Activated CD8-positive, alpha-beta memory T cell treated with anti-CD3 and anti-CD28 coated beads, Interleukin-2, amount 10 ng/mL, durations not matched to agents 7 days and 5 days (primary cell): ENCODE measurements around the gene PLCB1. TPM values are rescaled to one million over a fixed set of nuclear protein-coding genes. Genes with fewer than 3 reads are reported as not detected.

Experiments used
- ATAC-seq: fragments of 150-1000 bp; cut with Tn5 transposase; one replicate; pipeline ENCODE4 v1.10.0; 2021; ENCODE audit warnings: moderate library complexity
- CTCF ChIA-PET: fragments of 350-600 bp; sonication (Branson Sonifier 250); formaldehyde crosslinking; loops from one replicate; lab custom pipeline; 2021; ENCODE audit warnings: antibody characterized with exemption; lab: Charles Lee
- DNase-seq: peaks from one replicate; pipeline ENCODE4 v3.0.0-alpha.2; 2020
- H3K27ac Mint-ChIP-seq: one replicate; pipeline ENCODE4 v1.8.0; 2021; ENCODE audit warnings: mild to moderate bottlenecking, mixed read lengths
- H3K27me3 Mint-ChIP-seq: one replicate; pipeline ENCODE4 v1.8.0; 2021; ENCODE audit warnings: mixed read lengths
- H3K36me3 Mint-ChIP-seq: one replicate; pipeline ENCODE4 v1.8.0; 2021; ENCODE audit warnings: mild to moderate bottlenecking, mixed read lengths
- H3K4me1 Mint-ChIP-seq: one replicate; pipeline ENCODE4 v1.8.0; 2021; ENCODE audit warnings: mixed read lengths
- H3K4me3 Mint-ChIP-seq: one replicate; pipeline ENCODE4 v1.8.0; 2021; ENCODE audit warnings: mild to moderate bottlenecking, moderate library complexity, mixed read lengths
- H3K9me3 Mint-ChIP-seq: one replicate; pipeline ENCODE4 v1.8.0; 2022; ENCODE audit warnings: low read depth, mixed read lengths
- total RNA-seq, 2 experiments: library from RNA; stranded (reverse); gene quantifications; one replicate each; pipeline ENCODE4 v1.2.3, GENCODE V29; 2021

The PLCB1 gene
- total RNA-seq, 2 experiments from 2014 or later, result 2.4 to 3.2 TPM

- H3K27ac Mint-ChIP-seq, result no peak overlapping the region
- CTCF ChIA-PET, result interaction anchor here (0.6 to 4.2 kb wide), 29 partner anchors 8 to 786 kb away, joined by 3 to 58 read pairs (median 5); partner anchors contain the start of gene PLCB1
- ATAC-seq, result peak; percentile 45
- peak; percentile 48 for DNase-seq
- no peak overlapping the region for H3K4me3 Mint-ChIP-seq
- H3K27me3 Mint-ChIP-seq, result no peaks in the 10 kb centered on the region
- no peaks in the 10 kb centered on the region for H3K9me3 Mint-ChIP-seq
- no peaks in the 10 kb centered on the region for H3K4me1 Mint-ChIP-seq
- no peaks in the 10 kb centered on the region for H3K36me3 Mint-ChIP-seq
Measured at GRCh38 chr20:8722277-8722928, 590.3 kb downstream of the PLCB1 start.

GRCh38 chr20:8723296-8723695 is 591.2 kb downstream of the PLCB1 start:
- CTCF ChIA-PET, result interaction anchor here (0.6 to 4.2 kb wide), 16 partner anchors 8 to 787 kb away, joined by 3 to 58 read pairs (median 5); no protein-coding TSS in a partner anchor
- Mint-ChIP-seq H3K4me1 (no peaks in the 10 kb centered on the region), H3K27ac (no peak overlapping the region), H3K27me3 (no peaks in the 10 kb centered on the region), H3K9me3 (no peaks in the 10 kb centered on the region), H3K4me3 (no peak overlapping the region), H3K36me3 (no peaks in the 10 kb centered on the region)
- ATAC-seq (no peak), DNase-seq (no peak)

- no peak for ATAC-seq
- CTCF ChIA-PET, result no interaction called here
- no peaks in the 10 kb centered on the region for H3K9me3 Mint-ChIP-seq
Measured at GRCh38 chr20:8724884-8725283, 592.8 kb downstream of the PLCB1 start.

GRCh38 chr20:8726460-8726859 is 594.4 kb downstream of the PLCB1 start:
- no peaks in the 10 kb centered on the region for H3K27me3 Mint-ChIP-seq
- CTCF ChIA-PET, result interaction anchor here (1.3 kb wide), 1 partner anchor 20 kb away, joined by 3 read pairs; no protein-coding TSS in a partner anchor
- no peak overlapping the region for H3K4me3 Mint-ChIP-seq
- H3K9me3 Mint-ChIP-seq, result no peaks in the 10 kb centered on the region
- no peaks in the 10 kb centered on the region for H3K36me3 Mint-ChIP-seq
- ATAC-seq (no peak), DNase-seq (no peak)
- no peaks in the 10 kb centered on the region for H3K4me1 Mint-ChIP-seq
- no peak overlapping the region for H3K27ac Mint-ChIP-seq

More at GRCh38 chr20:8724884-8725283, 592.8 kb downstream of the PLCB1 start:
- H3K36me3 Mint-ChIP-seq, result no peaks in the 10 kb centered on the region
- no peaks in the 10 kb centered on the region for H3K27me3 Mint-ChIP-seq
- H3K4me3 Mint-ChIP-seq, result no peak overlapping the region
- DNase-seq, result no peak
- H3K27ac Mint-ChIP-seq, result no peak overlapping the region
- H3K4me1 Mint-ChIP-seq, result no peaks in the 10 kb centered on the region

- Mint-ChIP-seq H3K27me3 (peaks cover 2% of the 10 kb centered on the region), H3K9me3 (no peaks in the 10 kb centered on the region), H3K4me3 (no peak overlapping the region), H3K4me1 (peaks cover 5% of the 10 kb centered on the region), H3K36me3 (peaks cover 2% of the 10 kb centered on the region), H3K27ac (no peak overlapping the region)
- ATAC-seq (no peak), DNase-seq (no peak)
- CTCF ChIA-PET, result interaction anchor here (1.7 kb wide), 1 partner anchor 13 kb away, joined by 8 read pairs; no protein-coding TSS in a partner anchor
Measured at GRCh38 chr20:8735014-8735413, 602.9 kb downstream of the PLCB1 start.

- Mint-ChIP-seq H3K36me3 (peaks cover 2% of the 10 kb centered on the region), H3K27me3 (peaks cover 2% of the 10 kb centered on the region), H3K4me3 (no peak overlapping the region), H3K4me1 (peaks cover 10% of the 10 kb centered on the region), H3K9me3 (no peaks in the 10 kb centered on the region), H3K27ac (no peak overlapping the region)
- CTCF ChIA-PET, result interaction anchor here (0.5 to 1.7 kb wide), 2 partner anchors 13 to 15 kb away, joined by 4 to 8 read pairs; no protein-coding TSS in a partner anchor
- no peak for ATAC-seq
- DNase-seq, result no peak
Measured at GRCh38 chr20:8735674-8736073, 603.6 kb downstream of the PLCB1 start.

GRCh38 chr20:8740265-8740664 is 608.2 kb downstream of the PLCB1 start:
- peak; percentile 27 for ATAC-seq
- Mint-ChIP-seq H3K4me1 (peaks cover 10% of the 10 kb centered on the region), H3K27me3 (peaks cover 6% of the 10 kb centered on the region), H3K36me3 (peaks cover 2% of the 10 kb centered on the region), H3K27ac (no peak overlapping the region), H3K4me3 (no peak overlapping the region), H3K9me3 (no peaks in the 10 kb centered on the region)
- CTCF ChIA-PET, result no interaction called here
- DNase-seq, result no peak

GRCh38 chr20:8744228-8744844 is 612.3 kb downstream of the PLCB1 start:
- ATAC-seq (no peak), DNase-seq (no peak)
- Mint-ChIP-seq H3K4me1 (peaks cover 5% of the 10 kb centered on the region), H3K27ac (no peak overlapping the region), H3K27me3 (peaks cover 4% of the 10 kb centered on the region), H3K36me3 (no peaks in the 10 kb centered on the region), H3K4me3 (no peak overlapping the region), H3K9me3 (no peaks in the 10 kb centered on the region)
- CTCF ChIA-PET, result no interaction called here

GRCh38 chr20:8749101-8749500 is 617.0 kb downstream of the PLCB1 start:
- no peak for ATAC-seq
- CTCF ChIA-PET, result interaction anchor here (0.8 to 1.2 kb wide), 2 partner anchors 27 to 706 kb away, joined by 3 read pairs; no protein-coding TSS in a partner anchor
- H3K27ac Mint-ChIP-seq, result no peak overlapping the region
- no peaks in the 10 kb centered on the region for H3K36me3 Mint-ChIP-seq
- H3K4me1 Mint-ChIP-seq, result no peaks in the 10 kb centered on the region
- H3K9me3 Mint-ChIP-seq, result no peaks in the 10 kb centered on the region
- no peaks in the 10 kb centered on the region for H3K27me3 Mint-ChIP-seq
- DNase-seq, result no peak
- no peak overlapping the region for H3K4me3 Mint-ChIP-seq

GRCh38 chr20:8749986-8750385 is 617.9 kb downstream of the PLCB1 start:
- Mint-ChIP-seq H3K4me1 (no peaks in the 10 kb centered on the region), H3K27ac (no peak overlapping the region), H3K9me3 (no peaks in the 10 kb centered on the region), H3K27me3 (no peaks in the 10 kb centered on the region), H3K4me3 (no peak overlapping the region), H3K36me3 (no peaks in the 10 kb centered on the region)
- ATAC-seq (no peak), DNase-seq (no peak)
- CTCF ChIA-PET, result interaction anchor here (0.7 to 1.2 kb wide), 4 partner anchors 10 to 707 kb away, joined by 3 to 10 read pairs (median 4); no protein-coding TSS in a partner anchor

GRCh38 chr20:8755340-8756118 is 623.5 kb downstream of the PLCB1 start:
- DNase-seq (no peak), ATAC-seq (no peak)
- no peaks in the 10 kb centered on the region for H3K36me3 Mint-ChIP-seq
- no peaks in the 10 kb centered on the region for H3K27me3 Mint-ChIP-seq
- no peak overlapping the region for H3K27ac Mint-ChIP-seq
- CTCF ChIA-PET, result no interaction called here
- H3K9me3 Mint-ChIP-seq, result no peaks in the 10 kb centered on the region
- no peak overlapping the region for H3K4me3 Mint-ChIP-seq
- H3K4me1 Mint-ChIP-seq, result peaks cover 2% of the 10 kb centered on the region

- Mint-ChIP-seq H3K27ac (no peak overlapping the region), H3K27me3 (no peaks in the 10 kb centered on the region), H3K4me3 (no peak overlapping the region), H3K4me1 (peaks cover 2% of the 10 kb centered on the region), H3K9me3 (no peaks in the 10 kb centered on the region), H3K36me3 (no peaks in the 10 kb centered on the region)
- CTCF ChIA-PET, result interaction anchor here (1.0 kb wide), 1 partner anchor 14 kb away, joined by 3 read pairs; no protein-coding TSS in a partner anchor
- ATAC-seq (no peak), DNase-seq (no peak)
Measured at GRCh38 chr20:8756410-8756809, 624.3 kb downstream of the PLCB1 start.

- H3K4me1 Mint-ChIP-seq, result peaks cover 2% of the 10 kb centered on the region
- H3K9me3 Mint-ChIP-seq, result no peaks in the 10 kb centered on the region
- ATAC-seq (no peak), DNase-seq (no peak)
- no peak overlapping the region for H3K27ac Mint-ChIP-seq
- CTCF ChIA-PET, result interaction anchor here (0.9 to 1.3 kb wide), 5 partner anchors 10 to 36 kb away, joined by 3 read pairs; no protein-coding TSS in a partner anchor
- no peaks in the 10 kb centered on the region for H3K27me3 Mint-ChIP-seq
- H3K4me3 Mint-ChIP-seq, result no peak overlapping the region
- no peaks in the 10 kb centered on the region for H3K36me3 Mint-ChIP-seq
Measured at GRCh38 chr20:8757146-8757545, 625.1 kb downstream of the PLCB1 start.
